Middle frontal gyrus (tissue), 1 donor: ENCODE measurements around the gene CAPZB.

Experiments
- DNase-seq: peaks from one replicate; pipeline ENCODE4 v3.0.0-alpha.2; 2015; ENCODE audit warnings: low spot score; ENCODE audit errors: extremely low spot score

Gene CAPZB

GRCh38 chr1:19449454-19450228 lies 35.7 kb downstream of the CAPZB start:
- no peak for DNase-seq

- DNase-seq = no peak
Observed at GRCh38 chr1:19448491-19449439, 36.6 kb downstream of the CAPZB start.

- no peak for DNase-seq
Observed at GRCh38 chr1:19447550-19447949, 37.8 kb downstream of the CAPZB start.

DNA sequence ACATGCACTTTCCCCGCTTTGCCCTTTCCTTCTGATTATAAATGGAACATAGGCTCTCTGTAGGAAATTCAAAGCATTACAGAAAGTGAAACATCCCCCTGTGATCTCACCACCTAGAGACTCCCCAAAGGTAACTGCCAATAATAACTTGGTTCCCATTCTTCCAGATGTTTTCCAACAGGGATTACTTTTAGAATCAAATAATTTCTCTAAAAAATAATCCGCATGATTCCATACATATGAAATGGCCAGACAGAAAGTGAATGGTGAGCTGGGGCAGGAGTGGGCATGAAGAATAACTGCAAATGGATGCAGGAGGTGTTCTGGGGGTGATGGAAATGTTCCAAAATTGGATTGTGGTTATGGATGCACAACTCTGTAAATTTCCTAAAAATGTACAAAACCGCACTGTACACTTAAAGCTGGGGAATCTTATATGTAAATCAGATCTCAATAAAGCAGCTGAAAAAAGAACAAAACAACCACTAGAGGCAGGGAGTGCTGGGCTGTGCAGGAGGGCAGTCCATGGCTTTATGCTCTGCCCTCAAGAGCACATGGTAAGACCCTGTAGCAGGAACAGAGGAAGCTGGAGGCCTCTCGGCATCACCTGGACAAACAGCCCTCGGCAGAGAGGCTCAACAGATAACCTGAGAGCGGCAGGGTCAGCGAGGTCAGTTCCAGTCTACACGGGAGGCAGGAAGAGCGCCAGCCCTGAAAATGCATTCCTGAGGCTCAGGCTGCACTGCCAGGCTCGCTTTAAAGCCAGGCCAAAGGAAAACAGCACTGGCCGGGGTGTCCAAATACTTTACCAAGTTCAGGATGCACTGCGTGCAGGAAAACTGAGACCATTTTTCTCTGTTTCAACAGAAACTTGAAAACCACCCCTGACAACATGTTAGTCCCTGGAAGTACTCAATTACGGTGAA lies 39.7 kb downstream of the CAPZB start:
- no peak for DNase-seq

GRCh38 chr1:19444296-19445021 lies 40.9 kb downstream of the CAPZB start:
- no peak for DNase-seq

- DNase-seq = no peak
Observed at GRCh38 chr1:19443326-19443725, 42.0 kb downstream of the CAPZB start.

DNA sequence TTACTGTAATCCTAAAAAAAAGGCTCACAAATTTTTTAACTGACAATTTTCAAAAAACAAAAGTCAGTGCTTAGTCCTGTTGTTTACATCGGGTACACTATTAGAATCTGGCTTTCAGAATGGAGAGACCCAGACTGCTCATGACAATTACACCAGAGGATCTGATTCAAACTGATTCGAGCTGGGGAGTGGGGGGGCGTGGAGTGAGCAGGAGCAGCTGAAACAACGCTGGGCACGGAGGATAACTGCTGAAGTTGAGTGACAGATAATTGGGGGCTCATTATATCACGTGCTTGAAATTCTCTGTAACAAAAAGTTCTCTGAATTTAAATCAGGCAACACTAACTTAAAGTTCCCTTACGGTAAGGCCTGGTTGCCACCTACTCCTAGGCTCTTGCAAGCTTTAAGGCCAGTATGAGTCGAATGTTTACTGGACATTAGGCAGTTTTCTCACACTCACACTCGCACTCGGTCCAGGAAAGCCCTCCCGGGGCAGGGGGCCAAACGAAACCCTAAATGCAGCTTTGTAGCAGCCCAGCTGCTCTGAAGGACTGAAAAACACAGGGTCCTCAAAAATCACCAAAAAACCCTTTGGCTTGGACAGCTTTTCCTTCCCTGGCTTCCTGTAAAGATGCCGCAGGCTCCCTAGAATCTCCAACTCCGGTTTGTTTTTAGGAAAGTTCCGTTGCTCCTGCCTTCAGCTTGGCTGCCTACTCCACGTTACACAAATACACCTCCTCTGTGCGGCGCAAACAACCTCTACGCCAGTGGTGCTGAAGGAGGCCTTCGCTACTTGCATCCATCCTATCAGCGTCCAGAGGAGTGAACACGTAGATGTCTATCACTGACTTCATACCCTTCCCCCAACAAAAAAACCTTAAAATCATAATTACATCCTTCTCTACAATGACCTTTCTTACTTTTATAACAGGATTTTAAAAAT lies 42.9 kb downstream of the CAPZB start:
- no peak for DNase-seq

- DNase-seq = no peak
Observed at GRCh38 chr1:19441048-19441780, 44.1 kb downstream of the CAPZB start.

GRCh38 chr1:19439464-19440171 lies 45.7 kb downstream of the CAPZB start:
- DNase-seq = no peak

DNA sequence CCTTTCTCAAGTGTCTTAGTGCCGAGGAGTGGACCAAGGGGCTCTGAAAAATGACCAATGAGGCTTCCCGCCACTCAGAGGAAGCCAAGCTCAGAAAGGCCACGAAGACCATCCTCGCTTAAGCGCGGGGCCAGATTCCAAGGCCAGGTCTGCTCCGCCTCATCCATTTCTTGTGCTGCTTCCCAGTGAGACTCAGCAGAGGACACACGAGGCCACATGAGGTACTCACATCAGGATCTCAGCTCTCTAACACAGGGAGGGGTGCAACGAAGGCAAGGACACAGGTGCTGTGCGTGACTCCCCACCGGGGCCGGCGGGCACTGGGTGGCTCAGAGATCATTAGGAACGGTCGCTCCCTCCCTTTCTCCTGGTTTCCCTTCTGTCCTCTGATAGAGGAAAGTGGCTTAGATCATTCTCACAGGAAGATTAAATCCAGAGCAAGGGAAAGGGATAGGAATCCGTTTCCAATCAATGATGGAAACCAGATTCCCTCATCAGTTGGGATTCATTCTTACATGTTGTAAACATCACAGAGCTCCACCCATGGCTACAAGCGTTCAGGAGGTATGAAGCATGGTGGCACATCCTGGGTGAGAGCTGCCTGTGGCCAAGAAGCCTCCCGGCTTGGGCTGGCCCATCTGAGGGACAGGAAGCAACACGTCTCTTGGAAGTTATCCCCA lies 46.7 kb downstream of the CAPZB start:
- DNase-seq = no peak

GRCh38 chr1:19437891-19438294 lies 47.4 kb downstream of the CAPZB start:
- DNase-seq = no peak

DNA sequence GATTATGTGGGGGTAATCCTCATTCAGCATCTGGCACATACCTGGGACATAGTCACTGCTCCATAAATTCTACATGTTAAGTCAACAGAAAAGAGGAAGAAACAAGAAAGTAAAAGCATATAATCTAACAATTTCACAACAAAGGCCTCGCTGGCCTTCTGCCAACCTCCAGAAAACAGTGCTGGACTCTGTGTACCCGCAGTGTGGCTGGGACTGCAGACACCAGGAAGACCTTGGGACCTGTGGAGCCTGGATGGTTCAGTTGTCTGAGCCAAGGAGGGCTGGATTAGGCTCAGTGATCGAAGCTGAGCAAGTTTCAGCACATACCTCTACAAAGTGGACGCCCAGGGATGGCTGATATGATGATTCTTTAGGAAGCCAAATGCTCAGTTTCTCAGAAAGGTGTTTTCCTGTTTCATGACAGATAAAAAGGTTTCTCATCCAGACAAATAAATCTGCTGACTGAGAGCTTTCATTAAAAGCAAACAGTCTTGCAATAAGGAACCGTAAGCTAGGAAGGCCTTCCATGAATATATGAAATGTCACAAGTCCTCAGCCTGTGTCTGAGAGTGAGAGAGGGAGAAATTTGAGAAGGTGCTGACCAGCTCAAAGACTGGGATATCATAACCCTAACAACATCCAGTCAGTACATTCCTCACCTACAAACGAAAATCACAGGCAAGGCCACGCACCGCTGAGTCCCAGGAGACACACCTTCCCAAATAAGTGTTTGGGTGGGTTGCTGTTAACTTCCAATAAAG lies 48.4 kb downstream of the CAPZB start:
- DNase-seq = no peak

DNA sequence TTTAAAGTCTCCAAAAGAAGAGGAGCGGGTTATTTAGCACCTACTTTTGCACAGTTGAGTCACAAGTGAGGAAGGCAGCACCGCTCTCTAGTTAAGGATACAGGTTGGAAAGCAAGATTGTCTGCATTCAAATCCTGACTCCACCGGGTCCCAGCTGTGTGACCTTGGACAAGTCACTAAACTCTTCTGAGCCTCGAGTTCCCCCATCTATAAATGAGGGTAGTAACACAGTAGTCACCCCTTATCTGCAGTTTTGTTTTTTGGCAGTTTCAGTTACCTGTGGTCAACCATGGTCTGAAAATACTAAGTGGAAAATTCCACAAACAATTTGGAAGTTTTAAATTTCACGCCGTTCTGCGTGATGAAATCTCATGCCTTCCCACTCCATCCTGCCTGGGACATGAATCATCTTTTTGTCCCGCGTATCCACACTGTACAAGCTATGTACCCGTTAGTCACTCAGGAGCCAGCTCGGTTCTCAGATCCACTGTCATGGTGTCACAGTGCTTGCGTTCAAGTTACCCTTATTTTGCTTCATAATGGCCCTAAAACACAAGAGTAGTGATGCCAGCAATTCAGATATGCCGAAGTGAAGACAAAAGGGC lies 49.4 kb downstream of the CAPZB start:
- no peak for DNase-seq

- DNase-seq = no peak
Observed at GRCh38 chr1:19435181-19435580, 50.2 kb downstream of the CAPZB start.

DNA sequence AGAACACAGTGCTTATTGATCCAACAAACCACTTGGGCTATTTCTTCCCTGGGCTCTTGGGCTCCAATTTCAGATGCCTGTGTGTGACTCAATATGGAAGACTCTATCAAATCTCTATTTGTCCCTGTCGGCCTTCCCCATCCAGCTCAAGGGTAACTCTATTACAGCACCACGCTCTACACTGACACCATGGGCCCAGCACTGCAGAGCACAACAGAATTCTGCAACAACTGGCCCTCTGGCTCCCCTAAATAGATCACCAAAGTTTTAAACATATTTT lies 51.7 kb downstream of the CAPZB start:
- no peak for DNase-seq

DNA sequence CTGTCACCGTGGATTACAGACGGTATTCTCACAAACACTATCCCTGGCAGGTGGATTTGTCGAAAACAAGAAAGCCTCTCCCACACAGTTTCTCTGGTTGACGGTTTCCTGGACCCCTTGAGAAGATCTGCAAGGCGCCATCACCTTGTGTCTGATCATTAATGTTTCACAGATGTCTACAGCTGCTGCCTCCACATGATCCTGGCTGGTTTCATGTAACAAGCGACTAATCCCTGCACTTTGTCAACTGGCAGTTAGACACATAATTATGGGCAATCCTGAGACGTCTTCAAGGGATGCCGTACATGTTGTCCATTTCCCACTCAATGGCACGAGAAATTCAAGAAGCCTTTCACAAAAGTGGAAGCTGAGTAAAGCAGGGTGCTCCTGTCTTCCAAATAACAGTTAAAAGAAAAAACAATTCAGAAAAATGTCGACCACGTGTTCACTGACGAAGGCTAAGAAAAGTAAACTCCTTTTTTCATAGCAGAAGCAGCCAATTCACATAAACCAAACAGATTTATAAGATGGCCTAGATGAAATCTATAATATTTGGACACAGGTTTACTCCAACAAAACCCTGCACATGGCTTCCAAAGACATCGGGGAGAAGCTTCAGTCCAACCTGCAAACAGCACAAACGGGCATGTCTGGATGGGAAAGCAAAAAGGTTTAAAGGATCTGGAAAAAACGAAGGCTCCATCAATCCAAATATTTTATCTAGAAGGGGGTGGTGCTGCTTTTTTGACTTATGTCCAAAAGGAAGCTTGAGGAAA lies 52.2 kb downstream of the CAPZB start:
- DNase-seq = no peak
